Stimulated activated CD4-positive, alpha-beta T cell treated with anti-CD3 and anti-CD28 coated beads, Interleukin-15, amount 100 ng/mL, for 48 hours (primary cell): ENCODE results near the gene ATP2C1.
"Not testable (repeated sequence)": the region's sequence is repeated elsewhere in the genome, so short reads cannot be mapped to it uniquely, and the experiment has no call there.

ENCODE experiments used
- DNase-seq, 2 donors: peaks; one replicate each; pipeline ENCODE4 v3.0.0-alpha.2; 2020; ENCODE audit warnings: low read depth in 2 of 2

ATP2C1 gene

DNA sequence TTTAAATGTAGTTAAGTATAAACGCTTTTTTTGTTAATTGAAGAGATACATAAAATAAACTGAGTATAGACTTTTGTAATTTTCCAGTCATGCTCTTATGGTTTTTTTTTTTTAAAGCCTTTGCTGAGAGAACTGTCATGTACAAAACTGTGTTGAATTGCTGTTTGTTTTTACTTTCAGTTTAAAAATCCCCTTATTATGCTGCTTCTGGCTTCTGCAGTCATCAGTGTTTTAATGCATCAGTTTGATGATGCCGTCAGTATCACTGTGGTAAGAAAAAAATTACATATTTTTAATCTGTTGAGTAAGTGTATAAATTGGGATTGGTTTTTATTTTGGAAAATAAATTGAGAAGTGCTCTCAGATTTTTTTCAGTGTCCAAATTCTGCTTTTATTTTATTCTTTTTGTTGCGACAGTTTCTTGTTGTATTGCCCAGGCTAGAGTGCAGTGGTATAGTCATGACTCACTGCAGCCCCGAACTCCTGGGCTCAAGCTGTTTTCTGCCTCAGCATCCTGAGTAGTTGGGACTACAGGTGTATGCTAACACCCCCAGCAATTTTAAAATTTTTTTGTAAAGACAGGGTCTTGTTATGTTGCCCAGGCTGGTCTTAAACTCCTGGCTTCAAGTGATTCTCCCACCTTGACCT is 40.7 kb downstream of the ATP2C1 start:
- no peak for DNase-seq

DNA sequence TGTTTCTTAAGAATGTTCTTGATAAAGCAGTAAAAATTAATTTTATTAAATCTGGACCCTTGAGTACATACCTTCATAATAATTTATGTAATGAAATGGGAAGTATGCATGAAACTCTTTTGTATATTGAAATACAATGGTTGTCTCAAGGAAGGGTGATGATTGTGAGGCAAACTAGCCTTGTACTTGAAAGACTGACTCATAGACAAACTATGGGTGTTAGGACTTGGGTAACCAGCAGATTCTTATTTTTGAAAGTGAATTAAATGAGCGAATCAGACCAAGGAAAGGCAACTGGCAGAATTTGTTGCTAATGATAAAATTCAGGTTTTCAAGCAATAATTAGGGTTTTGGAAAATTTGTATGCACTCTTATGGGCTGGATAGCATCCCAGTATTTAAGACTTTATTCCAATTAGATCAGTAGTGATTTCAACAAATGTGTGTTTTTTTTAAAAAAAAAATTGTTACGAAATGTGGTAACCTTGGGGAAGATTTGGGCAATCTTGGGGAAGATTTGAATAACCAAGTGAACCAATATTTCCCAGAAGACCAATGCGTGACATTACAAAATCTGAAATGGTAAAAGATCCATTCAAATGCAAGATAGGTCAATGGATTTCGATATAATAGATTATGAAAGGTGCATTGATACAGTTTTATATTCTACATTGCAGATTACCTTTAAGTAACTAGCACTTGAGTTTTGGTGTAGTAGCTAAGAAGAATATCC is 42.0 kb downstream of the ATP2C1 start:
- no peak for DNase-seq

DNA sequence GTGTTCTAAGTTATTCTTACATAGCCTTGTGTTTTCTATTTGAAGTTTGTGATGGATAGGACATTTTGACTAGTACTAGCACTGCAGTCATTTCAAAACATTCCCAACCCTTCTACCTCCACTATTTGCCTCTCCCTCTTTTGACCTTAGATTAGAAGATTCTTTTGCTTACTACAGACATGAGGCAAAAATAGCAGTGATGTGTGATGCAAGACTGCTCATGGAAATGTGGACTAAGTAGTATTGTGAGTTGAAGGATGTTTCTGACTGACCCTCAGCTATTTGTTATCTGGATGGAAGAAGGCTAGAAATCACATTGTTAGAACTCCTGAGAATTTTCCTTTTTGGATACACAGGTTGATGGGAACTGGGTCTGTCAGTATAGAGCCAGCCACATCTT is 45.9 kb downstream of the ATP2C1 start:
- no peak for DNase-seq

DNA sequence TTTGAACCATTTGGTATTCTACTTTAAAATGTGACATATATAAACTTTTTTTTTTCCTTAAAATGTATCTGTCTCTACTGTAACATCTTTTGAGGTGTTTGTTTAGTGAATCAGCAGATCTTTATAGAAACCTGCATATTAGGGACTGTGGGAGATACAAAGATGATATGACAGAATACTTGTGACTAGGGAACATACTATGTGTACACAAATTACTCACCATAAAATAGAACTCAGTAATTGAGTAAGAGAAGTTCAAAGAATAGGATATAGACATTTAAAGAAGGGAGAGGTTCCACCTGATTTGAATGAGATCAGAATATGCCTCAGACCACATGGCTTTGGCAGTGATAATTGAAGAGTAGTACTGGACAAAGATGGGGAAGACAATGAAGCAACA is 47.9 kb downstream of the ATP2C1 start:
- DNase-seq, result no peak

DNA sequence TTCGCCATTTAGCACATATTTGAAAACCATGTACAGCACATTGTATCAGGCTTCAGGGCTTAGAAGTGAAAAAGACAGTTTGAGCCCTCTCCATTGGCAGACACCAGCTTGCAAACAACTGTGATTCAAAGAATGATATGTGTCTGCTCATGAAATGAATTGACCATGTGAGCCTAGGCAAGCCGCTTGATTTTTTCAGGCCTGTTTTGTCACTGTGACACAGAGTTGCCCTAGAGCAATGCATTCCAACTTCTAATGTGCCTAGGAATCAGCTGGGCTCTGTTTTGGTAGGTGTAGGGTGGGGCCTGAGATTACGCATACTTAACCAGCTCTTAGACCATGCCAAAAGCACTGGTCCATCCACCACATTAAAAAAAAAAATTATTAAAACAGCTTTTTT is 53.0 kb downstream of the ATP2C1 start:
- no peak for DNase-seq

DNA sequence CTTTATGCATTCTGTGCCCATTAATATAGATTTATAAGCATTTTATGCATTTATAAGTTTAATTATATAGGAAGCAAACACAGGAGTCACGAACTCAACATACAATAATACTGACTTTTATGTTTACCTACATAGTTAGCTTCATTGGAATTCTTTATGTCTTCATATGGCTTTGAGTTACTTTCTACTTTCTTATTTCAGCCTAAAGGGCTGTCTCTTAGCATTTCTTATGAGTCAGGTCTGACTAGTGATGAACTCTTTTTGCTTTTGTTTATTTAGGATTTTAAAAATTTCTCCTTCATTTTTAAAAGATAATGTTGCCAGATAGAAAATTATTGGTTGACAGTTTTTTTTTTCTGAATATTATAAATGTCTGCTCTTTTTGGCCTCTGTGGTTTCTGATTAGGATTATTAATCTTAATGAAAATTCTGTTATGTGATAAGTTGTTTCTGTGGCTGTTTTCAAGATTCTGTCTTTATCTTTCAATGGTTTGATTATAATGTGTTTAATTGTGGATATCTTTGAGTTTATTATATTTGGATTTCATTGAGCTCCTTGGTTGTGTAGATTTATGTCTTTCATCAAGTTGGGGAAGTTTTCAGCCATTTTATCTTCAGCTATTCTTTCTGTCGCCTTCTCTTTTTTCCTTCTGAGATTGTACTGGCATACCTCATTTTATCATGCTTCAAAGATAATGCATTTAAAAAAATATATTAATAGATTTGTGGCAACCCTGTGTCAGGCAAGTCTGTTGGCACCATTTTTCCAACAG is 54.3 kb downstream of the ATP2C1 start:
- DNase-seq, result no peak

DNA sequence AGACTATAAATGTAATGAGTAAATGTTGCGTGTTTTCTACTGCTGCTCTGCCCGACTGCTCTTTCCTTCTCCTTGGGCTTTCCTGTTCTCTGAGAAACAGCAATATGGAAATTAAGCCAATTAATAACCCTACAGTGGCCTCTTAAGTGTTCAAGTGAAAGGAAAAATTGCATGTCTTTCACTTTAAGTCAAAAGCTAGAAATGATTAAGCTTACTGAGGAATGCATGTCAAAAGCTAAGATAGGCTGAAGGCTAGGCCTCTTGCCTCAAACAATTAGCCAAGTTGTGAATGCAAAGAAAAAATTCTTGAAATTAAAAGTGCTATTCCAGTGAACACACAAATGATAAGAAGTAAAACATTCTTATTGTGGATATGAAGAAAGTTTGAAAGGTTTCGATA is 55.0 kb downstream of the ATP2C1 start:
- DNase-seq, result no peak

DNA sequence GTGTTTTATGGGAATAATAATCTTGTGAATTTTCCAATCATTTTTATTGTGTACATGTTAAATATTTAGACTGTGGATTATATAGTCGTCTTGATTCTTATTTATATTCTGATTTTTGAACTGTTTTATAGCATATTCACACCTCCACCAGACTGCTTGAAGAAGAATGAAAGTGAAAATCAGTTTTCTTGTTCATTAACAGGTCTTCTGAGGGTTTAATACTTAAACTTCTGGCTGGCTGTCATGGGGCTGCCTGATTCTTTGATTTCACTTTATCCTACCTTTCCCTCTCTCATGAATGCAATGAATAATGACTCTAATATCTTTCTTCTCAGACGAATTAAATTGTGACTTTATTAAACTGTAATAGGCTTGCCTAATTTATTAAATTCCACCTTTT is 56.2 kb downstream of the ATP2C1 start:
- DNase-seq, result no peak

DNA sequence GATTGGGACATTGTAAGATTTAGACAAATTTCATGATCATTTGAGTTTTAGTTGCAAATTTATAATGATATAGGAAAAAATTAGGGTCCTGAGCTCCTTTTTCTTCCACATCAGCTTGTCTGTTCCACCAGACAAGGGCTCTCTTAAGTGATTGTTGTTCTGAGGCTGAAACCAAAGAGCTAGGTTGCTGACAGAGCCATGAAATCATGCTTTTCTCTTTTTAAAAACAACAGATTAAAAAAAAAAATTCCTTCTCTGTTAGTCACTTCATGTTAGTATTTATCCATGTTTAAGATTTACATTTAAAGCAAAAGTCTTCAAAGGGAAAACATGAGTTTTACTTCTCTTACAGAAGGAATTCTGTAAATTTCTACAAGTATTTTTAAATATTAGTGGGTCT is 56.8 kb downstream of the ATP2C1 start:
- no peak for DNase-seq

DNA sequence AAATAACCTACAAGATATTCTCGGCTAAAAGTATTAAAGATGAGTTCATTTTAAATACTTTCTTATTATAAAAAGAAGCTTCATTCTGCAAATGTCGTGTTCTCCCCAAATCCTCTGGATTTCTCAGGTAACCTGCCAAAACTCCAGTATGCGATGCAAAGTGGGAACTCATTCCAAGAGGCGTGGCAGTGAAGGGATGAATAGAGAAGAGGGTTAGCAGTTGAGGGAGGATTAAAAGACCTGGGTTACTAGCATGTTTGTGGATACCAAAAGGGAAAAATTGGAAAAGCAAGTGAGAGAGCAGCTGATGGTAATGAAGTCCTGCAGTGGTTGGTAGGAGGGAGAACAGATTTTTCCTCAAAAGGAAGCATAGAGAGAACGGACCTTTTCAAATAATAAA is 61.6 kb downstream of the ATP2C1 start:
- DNase-seq, result no peak

DNA sequence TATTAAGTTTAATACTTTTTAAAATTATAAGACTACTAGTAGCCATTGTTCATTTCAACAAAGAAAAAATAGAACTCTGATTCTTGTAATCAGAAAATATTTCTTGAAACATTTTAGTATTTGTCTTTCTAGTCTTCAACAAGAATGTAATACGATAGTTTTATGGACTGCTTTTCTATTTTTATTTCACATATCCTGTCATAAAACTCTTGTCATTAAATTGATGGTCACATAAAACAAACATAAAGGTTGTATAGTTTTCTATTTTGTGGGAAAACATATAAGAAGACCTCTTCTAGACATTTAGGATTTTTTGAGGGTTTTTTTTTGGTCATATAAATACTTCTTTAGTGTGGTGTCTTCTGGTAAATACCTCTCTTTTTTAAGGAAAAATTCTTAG is 62.4 kb downstream of the ATP2C1 start:
- no peak for DNase-seq

DNA sequence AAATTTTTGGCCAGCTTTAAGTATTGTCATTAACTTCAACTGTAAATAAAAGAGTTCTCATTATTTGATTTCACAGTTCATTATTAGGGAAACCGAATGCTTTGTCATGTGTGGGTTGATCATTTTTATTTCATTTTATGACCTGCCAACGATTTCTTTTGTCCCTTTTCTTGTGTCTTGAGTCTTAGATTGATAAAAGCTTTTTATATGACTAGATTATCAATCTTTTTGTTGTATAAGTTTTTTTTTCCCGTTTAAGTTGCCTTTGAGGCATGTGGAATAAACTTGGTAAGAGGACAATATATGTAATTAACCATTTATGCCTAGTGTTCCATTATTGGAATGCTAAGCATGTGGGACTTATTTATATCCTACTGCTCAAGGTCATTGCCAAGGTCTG is 62.8 kb downstream of the ATP2C1 start:
- DNase-seq, result no peak

DNA sequence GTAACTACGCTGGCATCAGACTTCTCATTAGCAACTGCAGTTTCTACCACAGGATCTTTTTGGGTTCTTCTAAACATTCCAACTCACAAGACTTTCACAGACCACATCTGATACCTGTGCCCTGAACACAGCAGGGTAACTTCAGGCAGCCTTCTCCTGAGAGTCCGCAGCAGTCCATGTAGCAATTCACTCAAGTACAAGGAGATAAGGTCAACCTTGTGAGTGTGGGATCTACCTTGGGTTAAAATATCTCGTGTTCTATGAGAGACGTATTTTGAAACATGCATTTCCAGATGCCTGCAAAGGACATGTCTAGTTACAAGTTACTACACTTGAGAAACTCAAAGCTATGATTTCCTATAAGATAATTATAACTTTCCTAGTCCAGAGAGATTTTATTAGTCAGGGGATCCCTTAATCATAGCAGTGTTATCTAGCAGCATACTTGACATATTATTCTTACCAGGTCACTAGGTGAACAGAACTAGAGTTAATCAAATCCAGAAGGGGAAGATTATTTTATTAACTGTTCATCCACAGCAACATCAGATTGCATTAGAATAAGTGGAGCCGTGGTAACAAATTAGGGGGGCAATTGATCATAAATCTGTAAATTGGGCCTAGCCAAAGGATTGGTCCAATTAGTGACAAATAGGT is 66.4 kb downstream of the ATP2C1 start:
- DNase-seq, result no peak

DNA sequence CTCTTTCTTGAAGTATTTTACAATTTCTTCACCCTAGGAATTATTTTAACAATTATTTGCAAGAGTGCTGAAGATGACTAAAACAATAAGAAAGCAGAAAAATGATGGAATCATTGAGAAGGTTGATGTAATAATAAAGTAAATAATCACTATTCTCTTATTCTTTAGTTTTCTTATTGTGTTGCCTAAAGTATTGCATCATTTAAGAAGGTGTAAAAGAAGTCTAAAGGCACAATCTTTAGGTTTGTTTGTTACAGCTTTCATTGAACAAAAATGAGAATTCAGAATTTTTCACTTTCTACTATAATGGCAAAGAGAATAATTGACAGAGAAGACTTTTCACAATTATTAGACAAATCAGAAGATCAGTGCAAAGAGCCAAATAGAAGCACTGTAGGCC is 67.6 kb downstream of the ATP2C1 start:
- no peak for DNase-seq

DNA sequence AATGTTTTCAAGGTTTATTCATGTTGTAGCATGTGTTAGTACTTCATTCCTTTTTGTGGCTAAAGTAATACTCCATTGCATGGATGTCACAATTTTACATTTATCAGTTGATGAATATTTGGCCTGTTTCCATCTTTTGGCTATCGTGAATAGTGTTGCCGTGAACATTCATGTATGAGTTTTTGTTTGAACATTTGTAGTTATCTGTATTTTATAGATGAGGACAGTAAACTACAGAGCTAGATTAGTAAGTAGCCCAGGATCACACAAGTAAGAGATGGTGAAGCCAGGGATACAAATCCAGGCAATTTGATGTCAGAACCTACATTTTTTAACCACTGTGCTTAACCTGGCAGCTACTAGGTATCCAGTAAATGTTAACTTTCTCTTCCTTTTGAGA is 69.6 kb downstream of the ATP2C1 start:
- DNase-seq, result no peak

DNA sequence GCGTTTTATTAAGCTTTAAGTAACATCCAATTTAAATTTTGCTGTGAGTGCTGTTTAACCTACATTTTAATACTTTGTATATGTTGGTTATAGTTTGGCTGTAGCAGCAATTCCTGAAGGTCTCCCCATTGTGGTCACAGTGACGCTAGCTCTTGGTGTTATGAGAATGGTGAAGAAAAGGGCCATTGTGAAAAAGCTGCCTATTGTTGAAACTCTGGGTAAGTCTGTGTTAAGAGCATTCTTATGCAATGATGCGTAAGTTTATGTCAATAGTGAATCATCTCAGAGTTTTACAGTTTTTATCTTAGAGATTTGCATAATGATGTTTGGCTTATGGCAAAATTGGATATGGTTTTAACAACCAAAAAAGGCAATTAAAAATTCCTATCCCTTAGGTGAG is 70.0 kb downstream of the ATP2C1 start:
- DNase-seq, result no peak

DNA sequence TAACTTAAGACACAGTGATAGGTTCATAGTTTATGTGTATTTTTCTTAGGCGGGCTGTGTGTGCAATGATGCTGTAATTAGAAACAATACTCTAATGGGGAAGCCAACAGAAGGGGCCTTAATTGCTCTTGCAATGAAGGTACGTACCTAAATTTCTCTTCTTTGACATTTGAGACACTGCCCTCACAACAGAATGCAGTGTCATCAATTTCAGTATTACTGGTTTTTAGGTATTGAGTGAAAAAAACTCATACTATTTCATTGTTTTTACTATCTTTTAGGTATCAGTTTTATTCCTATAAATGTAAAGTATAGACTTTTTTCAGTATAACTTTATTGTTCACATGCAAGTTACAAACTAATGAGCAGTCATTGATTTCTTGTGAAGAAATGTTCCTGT is 73.4 kb downstream of the ATP2C1 start:
- no peak for DNase-seq

DNA sequence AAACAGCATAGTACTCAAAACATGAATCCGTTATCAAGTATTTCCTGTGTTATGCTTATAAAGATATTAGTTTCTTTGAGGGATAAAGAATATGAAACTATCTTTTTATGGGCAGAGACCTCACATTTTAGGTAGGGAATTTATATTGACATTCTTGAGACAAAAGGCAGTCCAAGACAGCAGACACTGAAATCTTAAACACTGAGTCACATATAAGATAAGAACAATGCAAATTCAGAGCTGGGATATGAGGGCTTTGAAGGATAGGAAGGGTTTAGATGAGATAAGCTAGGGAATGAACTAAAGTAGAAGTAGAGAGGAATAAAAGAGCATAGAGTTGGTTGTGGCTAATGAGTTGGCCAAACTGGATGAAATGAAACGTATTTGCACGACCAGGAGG is 74.3 kb downstream of the ATP2C1 start:
- no peak for DNase-seq

DNA sequence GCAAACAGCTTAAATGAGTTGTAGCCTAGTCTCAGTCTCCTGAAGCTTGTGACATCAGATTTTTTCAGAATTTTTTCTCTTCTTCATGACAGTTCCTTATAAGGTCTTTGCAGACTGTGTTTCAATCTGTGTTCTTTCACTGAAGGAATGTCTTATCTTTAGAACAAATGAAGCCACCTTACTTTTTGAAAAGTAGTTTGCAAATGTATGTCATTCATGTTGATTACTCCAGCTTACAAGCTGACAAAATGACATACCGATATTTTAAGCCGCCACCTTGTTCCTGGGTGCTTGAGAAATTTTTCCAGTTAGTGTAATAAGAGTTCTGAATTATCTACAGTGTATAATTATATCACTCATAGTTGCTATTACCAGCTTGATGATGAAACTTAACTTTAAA is 75.7 kb downstream of the ATP2C1 start:
- DNase-seq, result no peak

DNA sequence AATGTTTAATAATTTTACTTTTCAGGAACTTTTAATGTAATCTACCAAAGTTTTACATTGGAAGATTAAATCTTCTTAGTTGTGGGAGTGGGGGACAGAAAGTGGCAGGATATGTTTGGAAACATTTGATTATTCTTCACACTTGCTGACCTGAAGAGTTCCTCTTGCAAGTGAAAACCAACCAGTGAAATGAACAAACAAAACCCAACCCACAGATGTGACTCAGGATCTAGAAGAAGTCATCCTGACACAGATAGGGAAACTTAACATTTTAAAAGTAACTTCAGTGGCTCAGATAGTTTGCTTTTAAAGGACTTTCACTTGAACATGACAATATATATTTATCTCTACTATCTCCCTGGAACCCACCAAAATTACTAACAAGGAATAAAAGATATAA is 77.3 kb downstream of the ATP2C1 start:
- DNase-seq, result no peak

DNA sequence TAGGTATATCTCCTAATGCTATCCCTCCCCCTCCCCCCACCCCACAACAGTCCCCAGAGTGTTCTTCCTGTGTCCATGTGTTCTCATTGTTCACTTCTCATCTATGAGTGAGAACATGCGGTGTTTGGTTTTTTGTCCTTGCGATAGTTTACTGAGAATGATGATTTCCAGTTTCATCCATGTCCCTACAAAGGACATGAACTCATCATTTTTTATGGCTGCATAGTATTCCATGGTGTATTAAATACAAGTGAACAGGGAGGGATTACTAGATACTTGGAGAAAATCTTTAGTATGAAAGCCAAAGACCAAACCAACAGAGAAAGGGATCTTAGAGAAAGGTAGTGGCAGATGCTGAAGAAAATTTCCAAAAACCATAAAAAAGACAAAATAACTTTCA is 78.7 kb downstream of the ATP2C1 start:
- DNase-seq, result not testable (repeated sequence)

DNA sequence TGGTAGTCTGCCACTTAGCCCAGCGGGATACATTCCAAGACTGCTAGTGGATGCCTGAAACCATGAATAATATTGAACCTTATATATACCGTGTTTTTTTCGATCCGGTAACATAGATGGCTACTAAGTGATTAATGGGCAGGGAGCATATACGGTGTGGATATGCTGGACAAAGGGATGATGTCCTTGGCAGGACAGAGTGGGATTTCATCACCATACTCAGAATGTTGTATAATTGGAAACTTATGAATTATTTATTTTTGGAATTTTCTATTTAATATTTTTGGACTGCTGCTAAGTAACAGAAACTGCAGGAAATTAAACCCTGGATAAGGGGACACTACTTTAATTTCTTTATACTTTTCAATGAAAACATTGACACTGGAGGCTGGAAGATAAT is 79.5 kb downstream of the ATP2C1 start:
- DNase-seq, result no peak

DNA sequence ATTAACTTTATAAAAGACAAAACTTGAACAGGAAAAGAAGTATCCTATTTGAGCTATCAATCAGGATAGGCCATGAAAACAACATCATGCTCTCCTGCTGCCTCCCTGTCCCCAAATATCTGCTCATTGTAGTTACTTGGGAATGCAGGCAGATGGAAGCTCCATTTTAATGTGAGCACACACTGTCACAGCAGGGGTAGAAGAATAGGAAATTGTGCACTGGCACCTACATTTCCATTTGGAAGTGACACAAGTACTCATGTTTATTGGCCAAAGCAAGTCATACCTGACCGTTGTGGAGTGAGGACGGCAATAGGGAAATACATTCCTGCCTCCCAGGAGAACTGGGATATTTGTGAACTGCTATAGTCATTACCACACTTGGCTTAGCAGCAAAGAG is 80.3 kb downstream of the ATP2C1 start:
- no peak for DNase-seq
